GM21360 (cell line): ENCODE results near the gene CEND1.
A peak's percentile ranks its signal among the peaks of the same experiment; 100 is the strongest.
"Not testable (repeated sequence)": the region's sequence is repeated elsewhere in the genome, so short reads cannot be mapped to it uniquely, and the experiment has no call there.

Experiments
- ATAC-seq: cut with Tn5 transposase; IDR thresholded peaks from one replicate; pipeline ENCODE4 v1.9.1; 2021; ENCODE audit warnings: mild to moderate bottlenecking, moderate library complexity; ENCODE audit not compliant: unreplicated experiment

Gene CEND1

DNA sequence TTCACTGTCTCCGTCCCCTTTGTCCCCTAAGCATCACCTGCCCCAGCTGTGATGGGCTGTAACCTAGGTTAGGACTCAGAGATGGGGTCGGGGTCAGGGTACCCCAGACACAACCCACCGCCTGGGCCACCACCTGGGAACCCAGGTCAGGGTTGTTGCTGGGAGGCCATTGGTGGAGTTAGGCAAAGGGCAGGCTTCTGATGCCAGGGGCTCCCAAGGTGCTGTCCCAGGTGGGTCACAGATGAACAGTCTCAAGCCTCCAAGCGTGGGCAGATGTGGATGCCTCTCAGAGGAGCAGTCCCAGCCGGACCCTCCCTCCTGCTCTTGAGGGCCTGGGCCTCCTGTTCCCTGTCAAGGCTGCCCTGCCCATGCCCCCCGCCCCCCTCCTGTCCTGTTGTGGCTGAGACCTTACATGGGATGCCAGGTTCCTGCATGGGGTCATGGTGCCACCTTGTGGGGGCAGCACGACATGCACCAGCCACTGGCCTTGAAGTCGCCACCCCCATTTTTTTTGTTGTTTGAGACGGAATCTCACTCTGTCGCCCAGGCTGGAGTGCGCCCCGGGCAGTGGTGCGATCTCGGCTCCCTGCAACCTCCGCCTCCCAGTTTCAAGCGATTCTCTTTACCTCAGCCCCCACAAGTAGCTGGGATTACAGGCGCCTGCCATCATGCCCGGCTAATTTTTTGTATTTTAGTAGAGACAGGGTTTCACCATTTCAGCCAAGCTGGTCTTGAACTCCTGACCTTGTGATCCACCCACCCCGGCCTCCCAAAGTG lies 24.7 kb downstream of the CEND1 start:
- no peak for ATAC-seq

DNA sequence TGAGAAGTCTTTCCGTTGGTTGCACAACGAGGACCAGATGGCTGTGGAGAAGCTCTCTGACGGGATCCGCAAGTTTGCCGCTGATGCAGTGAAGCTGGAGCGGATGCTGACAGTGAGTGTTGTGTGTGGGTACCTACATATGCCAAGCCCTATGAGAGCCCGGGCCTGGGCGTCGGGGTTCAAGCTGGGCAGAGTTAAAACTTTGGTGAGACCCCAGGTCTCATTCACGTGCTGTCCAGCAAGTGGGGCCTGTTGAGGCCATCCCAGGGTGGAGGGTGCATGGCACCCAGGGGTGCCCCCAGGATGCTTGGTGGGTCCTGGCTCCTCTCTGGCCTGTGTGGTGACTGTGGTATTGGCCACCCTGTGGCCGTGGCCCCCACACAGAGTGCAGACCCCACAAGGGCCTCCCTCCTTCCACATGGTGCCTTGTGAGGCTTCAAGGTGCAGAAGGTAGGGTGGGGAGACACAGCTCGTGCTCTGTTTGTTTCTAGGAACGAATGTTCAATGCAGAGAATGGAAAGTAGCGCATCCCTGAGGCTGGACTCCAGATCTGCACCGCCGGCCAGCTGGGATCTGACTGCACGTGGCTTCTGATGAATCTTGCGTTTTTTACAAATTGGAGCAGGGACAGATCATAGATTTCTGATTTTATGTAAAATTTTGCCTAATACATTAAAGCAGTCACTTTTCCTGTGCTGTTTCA lies 25.4 kb downstream of the CEND1 start:
- ATAC-seq: no peak

DNA sequence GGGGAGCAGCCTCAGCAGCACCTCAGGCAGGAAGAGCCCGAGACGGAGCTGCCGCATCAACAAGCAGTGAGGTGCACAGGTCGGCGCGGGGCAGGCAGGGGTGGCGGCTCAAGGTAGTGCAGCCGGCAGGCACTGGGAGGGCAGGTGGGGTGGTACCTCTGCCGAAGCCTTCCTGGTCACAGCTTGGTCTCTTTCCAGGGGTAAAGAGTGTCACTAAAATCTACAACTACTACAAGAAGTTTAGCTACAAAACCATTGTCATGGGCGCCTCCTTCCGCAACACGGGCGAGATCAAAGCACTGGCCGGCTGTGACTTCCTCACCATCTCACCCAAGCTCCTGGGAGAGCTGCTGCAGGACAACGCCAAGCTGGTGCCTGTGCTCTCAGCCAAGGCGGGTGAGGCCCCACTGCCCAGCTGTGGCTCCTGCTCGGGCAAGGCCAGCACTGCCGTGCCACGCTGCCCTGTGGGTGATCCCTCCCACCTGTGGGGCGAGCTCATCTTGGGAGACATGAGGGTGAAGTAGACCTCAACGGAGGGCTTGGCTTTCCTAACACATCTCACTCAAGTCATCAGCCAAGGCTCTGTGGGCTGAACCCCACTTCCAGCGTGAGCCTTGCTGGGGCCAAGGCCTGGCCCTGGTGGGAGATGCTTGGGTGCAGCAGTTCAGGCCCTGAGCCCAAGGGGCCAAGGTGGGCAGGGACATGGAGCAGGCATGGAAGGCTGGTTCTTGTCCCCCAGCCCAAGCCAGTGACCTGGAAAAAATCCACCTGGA lies 26.2 kb downstream of the CEND1 start:
- ATAC-seq: no peak

DNA sequence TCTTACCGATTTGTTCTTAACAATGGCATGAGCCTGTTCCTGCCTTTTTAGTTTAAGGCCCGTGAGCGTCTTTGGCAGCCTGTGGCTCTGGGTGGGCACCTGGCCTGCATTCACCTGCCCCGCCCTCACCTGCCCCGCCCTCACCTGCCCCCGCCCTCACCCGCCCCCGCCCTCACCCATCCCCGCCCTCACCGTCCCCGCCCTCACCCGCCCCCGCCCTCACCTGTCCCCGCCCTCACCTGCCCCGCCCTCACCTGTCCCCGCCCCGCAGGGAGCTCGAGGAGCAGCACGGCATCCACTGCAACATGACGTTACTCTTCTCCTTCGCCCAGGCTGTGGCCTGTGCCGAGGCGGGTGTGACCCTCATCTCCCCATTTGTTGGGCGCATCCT lies 26.8 kb downstream of the CEND1 start:
- no peak for ATAC-seq

DNA sequence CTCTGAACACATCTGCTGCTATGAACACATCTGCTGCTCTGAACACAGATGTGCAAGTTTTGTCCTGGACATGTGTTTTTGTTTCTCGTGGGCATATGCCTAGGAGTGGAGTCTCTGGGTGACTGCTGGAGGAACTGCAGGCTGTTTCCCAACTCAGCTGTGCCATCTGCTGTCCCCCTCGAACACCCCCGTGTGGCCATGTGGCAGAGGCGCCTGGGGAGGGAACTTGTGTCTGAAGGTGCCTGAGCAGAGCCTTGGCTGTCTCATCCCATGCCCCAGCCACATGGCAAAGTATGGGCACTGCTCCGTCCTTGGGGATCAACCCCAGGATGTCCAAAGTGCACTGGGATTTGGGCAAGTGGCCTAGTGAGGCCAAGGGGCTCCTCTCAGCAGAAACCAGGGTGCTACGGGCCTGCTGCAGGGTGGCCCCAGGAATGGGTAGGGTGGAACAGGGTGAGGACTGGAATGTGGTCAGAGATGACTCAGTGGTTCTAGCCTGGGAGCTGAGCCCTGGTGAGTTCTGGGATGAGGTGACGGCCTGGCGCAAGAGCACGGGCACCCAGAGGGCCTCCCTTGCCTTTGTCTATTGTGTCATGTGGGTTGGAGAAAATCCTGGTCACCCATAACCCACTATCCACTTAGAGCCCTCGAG lies 27.3 kb downstream of the CEND1 start:
- no peak for ATAC-seq

DNA sequence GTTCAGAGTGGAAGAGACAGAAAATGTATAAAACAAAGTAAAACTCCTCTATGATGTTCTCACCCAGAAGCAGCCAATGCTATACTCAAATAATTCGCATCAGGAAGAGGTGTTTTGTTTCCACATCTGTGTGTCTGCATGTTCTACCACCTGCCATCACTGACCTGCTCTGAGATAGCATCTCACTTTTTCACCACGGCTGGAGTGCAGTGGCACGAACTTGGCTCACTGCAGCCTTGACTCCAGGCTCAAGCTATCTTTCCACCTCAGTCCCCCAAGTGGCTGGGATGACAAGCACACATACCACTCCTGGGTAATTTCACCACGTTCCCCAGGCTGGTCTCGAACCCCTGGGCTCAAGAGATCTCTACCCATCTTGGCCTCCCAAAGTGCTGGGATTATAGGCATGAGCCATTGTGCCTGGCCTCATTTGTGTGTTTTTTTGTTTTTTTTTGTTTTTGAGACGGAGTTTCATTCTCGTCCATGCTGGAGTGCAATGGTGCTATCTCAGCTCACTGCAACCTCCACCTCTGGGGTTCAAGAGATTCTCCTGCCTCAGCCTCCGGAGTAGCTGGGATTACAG lies 28.3 kb downstream of the CEND1 start:
- ATAC-seq: no peak

DNA sequence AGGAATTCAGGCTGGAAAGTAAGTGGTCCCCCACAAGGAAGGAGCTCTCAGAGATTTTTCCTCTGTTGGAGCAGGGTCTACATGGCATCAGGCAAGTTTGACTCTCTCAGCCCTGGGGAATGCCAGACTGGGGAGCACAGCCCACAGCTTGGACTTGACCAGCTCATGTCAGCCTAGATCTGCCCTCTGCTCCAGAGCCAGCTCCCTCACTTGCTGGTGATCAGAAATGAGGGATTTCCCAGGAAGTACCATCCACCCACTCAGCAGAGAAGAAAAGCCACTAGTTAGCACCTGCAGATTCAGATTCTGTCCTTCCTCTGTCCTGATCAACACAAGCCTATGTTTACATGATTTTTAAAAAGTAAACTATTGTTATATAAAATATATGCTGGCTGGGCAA lies 29.7 kb downstream of the CEND1 start:
- no peak for ATAC-seq

DNA sequence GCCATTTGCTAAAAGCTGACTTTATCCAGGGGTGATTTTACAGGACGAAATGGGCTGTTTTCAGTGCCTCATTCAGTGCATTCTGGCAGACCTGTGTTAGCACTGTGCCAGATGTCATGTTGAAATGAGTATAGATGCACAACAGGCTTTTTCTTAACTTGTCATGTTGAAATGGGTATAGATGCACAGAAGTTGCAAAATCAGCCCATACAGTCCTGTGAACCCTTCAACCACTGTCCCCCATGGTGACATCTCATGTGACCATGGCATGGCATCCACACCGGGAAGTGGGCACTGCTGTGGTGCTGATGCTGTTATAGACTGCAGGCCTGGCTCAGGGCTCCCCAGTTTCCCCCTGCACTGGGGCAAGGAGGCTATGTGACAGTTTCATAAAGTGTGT lies 40.2 kb downstream of the CEND1 start:
- ATAC-seq: no peak

DNA sequence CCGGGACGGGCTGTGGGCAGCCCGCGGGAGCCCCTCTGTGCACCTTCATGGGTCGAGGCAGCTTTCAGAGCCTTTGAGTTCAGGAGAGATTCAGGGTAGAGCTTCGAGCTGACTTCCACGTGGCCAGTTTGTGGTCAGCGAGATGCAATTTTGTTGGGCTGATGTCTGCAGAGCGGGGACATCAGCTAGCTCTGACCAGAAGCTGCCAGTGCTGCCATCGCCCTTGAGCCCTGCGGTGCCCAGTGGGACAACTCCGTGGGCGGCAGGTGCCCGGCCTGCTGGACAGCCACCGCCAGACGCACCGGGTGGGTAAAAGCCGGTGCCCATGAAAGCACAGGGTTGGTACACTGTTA lies 41.9 kb downstream of the CEND1 start:
- peak; percentile 21 for ATAC-seq

DNA sequence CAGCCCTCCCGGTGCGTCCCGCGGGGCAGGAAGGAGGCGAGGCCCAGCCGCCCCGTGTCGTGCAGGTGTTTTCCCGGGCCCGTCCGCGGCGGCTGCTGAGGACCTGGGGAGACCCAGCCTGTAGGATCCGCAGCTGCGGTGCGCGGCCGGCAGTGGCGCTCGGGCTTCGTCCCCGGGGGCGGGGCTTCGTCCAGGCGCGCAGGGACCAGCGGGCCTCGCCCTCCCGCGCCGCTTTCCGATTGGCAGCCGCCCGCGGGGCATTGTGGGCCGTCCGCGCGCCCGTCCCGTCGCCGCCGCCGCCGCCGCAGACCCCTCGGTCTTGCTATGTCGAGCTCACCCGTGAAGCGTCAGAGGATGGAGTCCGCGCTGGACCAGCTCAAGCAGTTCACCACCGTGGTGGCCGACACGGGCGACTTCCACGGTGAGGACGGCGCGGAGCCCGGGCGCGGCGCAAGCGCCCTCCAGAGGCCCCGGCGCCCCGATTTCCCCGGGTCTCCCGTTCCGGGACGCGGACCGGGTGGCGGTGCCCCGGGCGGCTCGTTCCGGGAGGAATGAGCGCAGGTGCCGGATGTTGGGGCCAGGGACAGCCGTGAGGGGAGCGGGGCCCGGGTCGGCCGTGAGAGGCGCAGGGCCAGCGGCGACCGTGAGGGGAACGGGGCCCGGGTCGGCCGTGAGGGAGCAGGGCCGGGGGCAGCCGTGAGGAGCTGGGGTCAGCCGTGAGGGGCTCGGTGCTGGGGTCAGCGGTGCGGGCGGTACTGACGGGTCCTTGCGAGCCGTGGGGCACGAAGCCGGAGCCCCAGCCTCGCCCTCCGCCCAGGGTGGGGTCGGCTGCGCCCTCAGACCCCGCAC lies 42.5 kb downstream of the CEND1 start, which contains the start of gene TALDO1:
TSS of gene TALDO1 (plus strand) at position 307 of the 849 bp plus-strand sequence. CDS start at position 325, 18 bp downstream.
- ATAC-seq: peak; percentile 85

DNA sequence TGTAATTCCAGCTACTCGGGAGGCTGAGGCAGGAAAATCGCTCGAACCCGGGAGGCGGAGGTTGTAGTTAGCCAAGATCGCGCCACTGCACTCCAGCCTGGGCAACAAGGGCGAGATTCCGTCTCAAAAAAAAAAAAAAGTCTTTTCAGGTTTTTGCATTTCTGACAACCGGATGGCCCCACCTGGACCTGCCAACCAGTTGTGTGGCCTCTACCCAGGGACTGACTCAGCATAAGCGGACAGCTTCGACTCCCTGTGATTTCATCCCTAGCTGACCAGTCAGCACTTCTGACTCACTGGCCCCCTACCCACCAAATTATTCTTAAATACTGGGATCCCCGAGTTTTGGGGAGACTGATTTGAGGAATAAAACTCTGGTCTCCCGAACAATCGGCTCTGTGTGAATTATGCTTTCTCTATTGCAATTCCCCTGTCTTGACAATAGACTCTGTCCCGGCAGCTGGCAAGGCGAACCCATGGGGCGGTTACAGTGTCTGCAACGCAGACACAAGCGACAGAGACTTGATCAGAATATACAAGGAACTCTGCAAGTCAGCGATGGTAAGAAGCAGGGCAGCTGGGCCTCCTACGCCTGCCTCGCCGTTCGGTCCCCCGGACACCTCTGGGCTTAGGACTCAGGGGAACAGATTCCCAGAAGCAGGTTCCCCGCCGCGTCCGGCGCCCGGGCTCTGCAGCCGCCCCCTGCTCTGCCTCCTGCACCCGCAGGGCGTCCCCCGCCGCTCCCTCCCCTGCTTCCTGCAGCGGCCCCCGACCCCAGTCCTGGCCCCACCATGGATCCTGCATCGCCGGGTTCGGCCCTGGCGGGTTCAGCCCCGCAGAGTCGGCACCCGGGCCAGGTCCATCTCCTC lies 43.4 kb downstream of the CEND1 start:
- peak; percentile 2 for ATAC-seq

DNA sequence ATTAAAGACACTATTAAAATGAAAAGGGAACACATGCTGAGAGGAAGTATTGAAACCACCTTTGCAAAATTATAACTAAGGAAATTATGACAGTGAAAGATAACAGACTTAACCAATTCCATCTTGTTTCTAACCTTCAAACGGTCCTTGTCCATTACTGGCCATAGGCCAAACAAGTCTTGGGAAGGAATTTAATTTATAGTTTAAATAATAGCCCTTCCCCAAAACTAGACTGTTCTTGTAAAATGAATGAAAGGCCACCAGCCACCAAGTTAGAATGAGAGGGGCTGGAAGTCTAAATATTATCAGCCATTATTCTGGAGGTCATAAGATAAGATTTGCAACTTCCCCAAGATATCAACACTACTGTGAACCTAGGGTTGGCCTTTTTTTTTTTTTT lies 44.5 kb downstream of the CEND1 start:
- no peak for ATAC-seq

DNA sequence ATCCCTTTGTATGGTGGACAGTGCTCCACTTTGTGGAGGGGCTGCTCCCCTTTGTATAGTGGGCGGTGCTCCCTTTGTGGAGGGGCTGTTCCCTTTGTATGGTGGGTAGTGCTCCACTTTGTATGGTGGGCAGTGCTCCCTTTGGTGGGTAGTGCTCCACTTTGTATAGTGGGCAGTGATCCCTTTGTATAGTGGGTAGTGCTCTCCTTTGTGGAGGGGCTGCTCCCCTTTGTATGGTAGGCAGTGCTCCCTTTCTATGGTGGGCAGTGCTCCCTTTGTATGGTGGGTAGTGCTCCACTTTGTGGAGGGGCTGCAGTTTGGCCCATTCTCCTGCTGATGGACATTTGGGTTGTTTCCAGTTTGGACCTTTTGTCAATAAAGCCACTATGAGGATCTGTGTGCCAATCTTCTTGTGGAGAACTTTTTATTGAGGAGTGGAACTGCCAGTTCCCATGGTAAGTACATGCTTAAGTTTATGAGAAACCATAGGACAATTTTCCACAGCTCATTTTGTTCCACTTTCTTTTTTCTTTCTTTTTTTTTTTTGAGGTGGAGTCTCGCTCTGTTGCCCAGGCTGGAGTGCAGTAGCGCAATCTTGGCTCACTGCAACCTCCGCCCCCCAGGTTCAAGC lies 47.2 kb downstream of the CEND1 start:
- no peak for ATAC-seq

DNA sequence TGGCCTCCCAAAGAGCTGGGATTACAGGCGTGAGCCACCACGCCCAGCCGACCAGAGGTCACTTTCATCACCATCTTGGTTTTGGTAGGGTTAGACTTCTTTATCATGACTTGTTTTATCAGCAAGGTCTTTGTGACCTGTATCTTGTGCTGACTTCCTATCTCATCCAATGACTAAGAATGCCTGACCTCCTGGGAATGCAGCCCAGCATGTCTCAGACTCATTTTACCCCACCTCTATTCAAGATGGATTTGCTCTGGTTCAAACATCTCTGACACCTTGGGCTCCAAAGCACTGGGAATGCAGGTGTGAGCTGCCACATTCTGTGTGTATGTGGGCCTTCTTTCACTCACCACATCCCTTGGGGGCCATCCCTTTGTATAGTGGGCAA lies 47.7 kb downstream of the CEND1 start:
- ATAC-seq: no peak

DNA sequence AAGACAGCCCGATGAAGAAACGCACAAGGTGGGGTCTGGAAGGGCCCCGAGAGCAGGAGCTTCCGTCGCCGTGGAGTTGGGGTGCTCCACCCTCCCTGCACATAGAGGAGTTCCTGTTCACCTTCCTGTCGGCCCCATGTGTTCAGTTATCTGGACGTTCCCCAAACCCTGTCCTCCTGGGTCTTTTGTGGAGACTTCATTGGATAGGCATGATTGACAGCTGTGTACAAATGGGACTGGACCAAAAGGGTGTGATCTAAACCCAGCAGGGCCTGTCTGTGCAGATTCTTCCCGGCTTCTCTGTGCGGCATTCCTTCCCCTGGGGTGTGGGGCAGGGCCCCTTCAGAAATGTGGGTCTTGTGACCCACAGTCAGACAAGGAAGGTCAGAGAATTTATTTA lies 52.0 kb downstream of the CEND1 start:
- not testable (repeated sequence) for ATAC-seq

DNA sequence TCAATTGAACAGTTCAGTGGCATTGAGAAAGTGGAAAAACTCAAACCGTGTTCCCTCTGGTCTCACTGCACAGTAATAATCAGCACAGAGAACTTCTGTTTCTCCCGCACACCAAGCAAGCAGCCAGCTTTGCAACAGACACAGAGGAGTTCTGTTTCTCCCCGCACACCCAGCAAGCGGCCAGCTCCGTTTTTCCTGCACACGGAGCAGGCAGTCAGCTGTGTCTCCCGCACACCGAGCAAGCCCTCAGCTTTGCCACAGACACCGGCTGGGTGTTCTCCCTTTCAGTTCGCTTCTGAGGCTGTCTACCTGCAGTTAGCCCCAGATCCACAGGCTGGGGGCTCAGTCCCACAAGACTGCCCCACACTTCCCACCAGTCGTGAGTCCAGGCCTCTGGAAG lies 52.5 kb downstream of the CEND1 start:
- no peak for ATAC-seq
